WERI-Rb-1 (cell line): ENCODE measurements around the gene ITPK1.

ENCODE experiments used
- DNase-seq: peaks from one replicate; pipeline ENCODE4 v3.0.0-alpha.2; 2020
- H3K27ac ChIP-seq: fragments of 250-450 bp; sonication (Bioruptor Pico); 2 replicates; pipeline ENCODE4 v1.5.1; 2020; ENCODE audit warnings: mild to moderate bottlenecking, moderate library complexity
- H3K27me3 ChIP-seq: fragments of 250-450 bp; sonication (Bioruptor Pico); 2 replicates; pipeline ENCODE4 v1.5.1; 2021; ENCODE audit warnings: mild to moderate bottlenecking, low read depth, moderate library complexity; ENCODE audit not compliant: insufficient read depth, severe bottlenecking
- H3K36me3 ChIP-seq: fragments of 250-450 bp; sonication (Bioruptor Pico); 2 replicates; pipeline ENCODE4 v1.5.1; 2020; ENCODE audit warnings: mild to moderate bottlenecking, moderate library complexity
- H3K4me3 ChIP-seq: 2 replicates; pipeline ENCODE4 v1.5.1; 2011; ENCODE audit warnings: low read depth, mild to moderate bottlenecking, control low read depth, low read length
- H3K9me3 ChIP-seq: fragments of 250-450 bp; sonication (Bioruptor Pico); 2 replicates; pipeline ENCODE4 v1.5.1; 2021; ENCODE audit warnings: mild to moderate bottlenecking, moderate library complexity; ENCODE audit not compliant: severe bottlenecking
- CTCF ChIP-seq: IDR thresholded peaks from 2 replicates; pipeline ENCODE4 v1.5.1; 2011; ENCODE audit warnings: low read depth, mild to moderate bottlenecking, control low read depth, inconsistent platforms, low read length

Gene ITPK1

DNA sequence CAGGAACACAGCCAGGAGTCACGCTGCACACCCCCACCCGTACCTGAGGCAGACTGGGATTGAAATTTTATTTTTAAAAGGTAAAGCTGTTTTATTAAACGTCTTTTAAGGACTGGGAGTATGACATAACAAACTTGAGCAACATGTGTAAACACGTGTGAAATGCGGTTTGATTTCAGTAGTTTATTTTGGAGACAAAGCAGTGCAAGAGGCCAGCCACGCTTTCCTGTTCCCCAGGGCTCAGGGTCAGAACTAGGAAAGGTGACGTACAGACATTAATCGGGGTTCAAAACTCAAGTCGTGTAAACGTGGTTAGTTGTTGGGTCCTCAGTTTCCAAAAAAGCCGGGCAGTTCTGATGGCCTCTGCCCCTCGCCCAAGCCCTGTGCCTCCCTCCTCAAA is 176.0 kb downstream of the ITPK1 start:
- H3K27me3 ChIP-seq, result no peaks in the 10 kb centered on the region
- no peak overlapping the region for H3K4me3 ChIP-seq
- no peak for DNase-seq
- no peak for TF ChIP-seq CTCF
- no peaks in the 10 kb centered on the region for H3K9me3 ChIP-seq
- peaks cover 6% of the 10 kb centered on the region for H3K36me3 ChIP-seq
- H3K27ac ChIP-seq, result no peak overlapping the region

DNA sequence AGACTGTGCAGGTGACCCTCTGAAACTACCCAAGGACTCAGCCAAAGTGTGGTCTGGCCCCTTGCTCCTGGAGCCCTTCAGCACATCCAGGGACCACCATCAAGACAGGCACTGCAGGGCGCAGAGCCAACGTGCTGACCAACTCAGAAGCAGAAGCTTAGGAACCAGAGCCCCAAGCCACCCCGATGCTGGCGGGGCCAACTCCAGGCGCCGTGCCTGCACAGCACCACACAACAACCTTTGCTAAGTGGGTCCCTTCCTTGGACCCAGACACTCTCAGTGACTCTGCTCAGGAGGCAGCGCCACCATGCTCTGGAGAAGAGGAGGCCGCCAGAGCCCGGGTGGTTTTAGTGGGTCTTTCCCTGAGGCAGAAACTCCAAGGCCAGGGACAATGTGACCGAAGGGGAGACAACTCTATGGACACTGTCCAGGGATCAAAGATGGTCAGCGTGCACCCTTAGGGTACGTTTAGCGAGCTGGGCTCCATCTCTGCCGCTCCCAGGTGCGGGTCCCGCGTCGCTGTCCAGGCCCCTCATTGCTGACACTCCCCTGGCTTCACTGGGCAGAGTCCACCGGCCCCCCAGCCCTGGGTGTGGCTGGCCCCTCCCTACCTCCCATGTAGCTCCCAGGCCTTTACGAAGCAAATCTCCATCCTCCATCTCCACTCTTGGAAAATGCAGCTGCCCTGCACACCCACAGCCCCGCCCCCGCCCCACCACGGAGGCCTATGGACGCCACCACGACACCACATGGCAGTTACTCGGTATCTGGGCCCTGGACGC is 176.6 kb downstream of the ITPK1 start:
- Histone ChIP-seq H3K9me3 (no peaks in the 10 kb centered on the region), H3K36me3 (peaks cover 6% of the 10 kb centered on the region), H3K27ac (no peak overlapping the region), H3K4me3 (no peak overlapping the region), H3K27me3 (no peaks in the 10 kb centered on the region)
- TF ChIP-seq CTCF, result no peak
- no peak for DNase-seq

DNA sequence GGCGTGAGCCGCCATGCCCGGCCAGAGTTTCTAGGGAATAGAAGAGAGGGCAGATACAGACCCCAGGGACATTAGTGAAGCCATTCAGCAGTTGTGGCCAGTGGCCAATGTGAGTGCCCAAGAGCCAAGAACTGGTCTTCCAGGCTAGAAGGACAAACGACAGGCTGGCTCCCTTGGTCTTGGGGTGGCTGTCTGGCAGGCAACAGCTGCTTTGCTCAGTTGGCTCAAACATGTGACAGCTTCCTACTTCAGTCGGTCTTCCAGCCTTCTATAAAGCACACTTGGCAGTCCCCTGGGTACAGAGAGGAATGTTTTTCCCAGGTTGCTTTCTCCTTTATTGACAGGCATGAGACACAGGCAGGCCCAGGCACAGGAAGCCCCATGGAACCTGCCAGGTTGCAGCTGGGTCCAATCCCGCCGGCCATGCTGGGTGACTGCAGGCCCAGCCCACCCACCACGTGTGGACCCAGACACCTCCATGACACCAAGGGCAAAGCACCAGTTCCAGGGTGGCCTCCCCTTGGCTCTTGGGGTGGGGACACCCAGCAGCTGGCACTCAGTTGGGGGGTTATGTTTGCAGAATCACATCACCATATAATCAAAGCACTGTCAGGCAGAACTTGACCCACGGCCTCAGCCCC is 177.4 kb downstream of the ITPK1 start:
- Histone ChIP-seq H3K27me3 (no peaks in the 10 kb centered on the region), H3K36me3 (peaks cover 6% of the 10 kb centered on the region), H3K4me3 (no peak overlapping the region), H3K27ac (no peak overlapping the region), H3K9me3 (no peaks in the 10 kb centered on the region)
- DNase-seq, result peak; percentile 51
- peak; percentile 54 for TF ChIP-seq CTCF

GRCh38 chr14:92937051-92937937 is 178.4 kb downstream of the ITPK1 start:
- Histone ChIP-seq H3K27me3 (no peaks in the 10 kb centered on the region), H3K9me3 (no peaks in the 10 kb centered on the region), H3K27ac (no peak overlapping the region), H3K36me3 (peaks cover 13% of the 10 kb centered on the region), H3K4me3 (no peak overlapping the region)
- DNase-seq, result no peak
- TF ChIP-seq CTCF, result no peak

GRCh38 chr14:92936085-92936484 is 179.6 kb downstream of the ITPK1 start:
- Histone ChIP-seq H3K9me3 (no peaks in the 10 kb centered on the region), H3K27ac (no peak overlapping the region), H3K36me3 (peaks cover 25% of the 10 kb centered on the region), H3K27me3 (no peaks in the 10 kb centered on the region), H3K4me3 (no peak overlapping the region)
- TF ChIP-seq CTCF, result no peak
- DNase-seq, result no peak
